Heart left ventricle (tissue), 13 donors: ENCODE data around the gene THOC6.

Experiments used
- POLR2A ChIP-seq, 2 donors: fragments of 450-650 bp; IDR thresholded peaks; one replicate each; pipeline ENCODE4 v1.6.1; 2017; ENCODE audit warnings: antibody characterized with exemption in 2 of 2, mild to moderate bottlenecking in 2 of 2, moderate library complexity in 2 of 2
- TF ChIP-seq, protein P1 (sequence below), 12 donors: fragments of 200-600 bp; sonication (generic) in 4 of 12; IDR thresholded peaks; one replicate each; pipeline versions ENCODE4 v1.5.0 to v1.8.0; 2018 to 2022; ENCODE audit warnings: antibody characterized with exemption in 12 of 12, mild to moderate bottlenecking in 5 of 12
- donor health status: ischemic (EF 13 %, LVEDD 7.1; RV severe dilation, severe dysfunction).
- donor health status: DM: no; HTN: yes; CAD: no.
- donor health status: DM: no; HTN: no; CAD: no.
- donor health status: ischemic (EF 25% LVEDD 6.9; RV normal size, moderate dysfunction).
- donor health status: ischemic (EF 25% LVEDD 5.7; RV mildly dilated, moderate dysfunction).
- donor health status: ischemic (EF 35%, LVEDD 5.7; RV mildly dilated, moderate dysfunction).
- donor health status: nonischemic (EF 11% LVEDD 7.7; RV severe dilation, severe dysfunction).
- donor health status: DM: yes; HTN: yes; CAD: no.
- donor health status: PGD.
- donor health status: ischemic (EF 29% LVEDD 5.4; RV normal size, mild dysfunction).
- donor health status: nonischemic (EF 23%, LVEDD 6.1; RV moderate dilation, normal function).

- TF ChIP-seq, protein P1, sequence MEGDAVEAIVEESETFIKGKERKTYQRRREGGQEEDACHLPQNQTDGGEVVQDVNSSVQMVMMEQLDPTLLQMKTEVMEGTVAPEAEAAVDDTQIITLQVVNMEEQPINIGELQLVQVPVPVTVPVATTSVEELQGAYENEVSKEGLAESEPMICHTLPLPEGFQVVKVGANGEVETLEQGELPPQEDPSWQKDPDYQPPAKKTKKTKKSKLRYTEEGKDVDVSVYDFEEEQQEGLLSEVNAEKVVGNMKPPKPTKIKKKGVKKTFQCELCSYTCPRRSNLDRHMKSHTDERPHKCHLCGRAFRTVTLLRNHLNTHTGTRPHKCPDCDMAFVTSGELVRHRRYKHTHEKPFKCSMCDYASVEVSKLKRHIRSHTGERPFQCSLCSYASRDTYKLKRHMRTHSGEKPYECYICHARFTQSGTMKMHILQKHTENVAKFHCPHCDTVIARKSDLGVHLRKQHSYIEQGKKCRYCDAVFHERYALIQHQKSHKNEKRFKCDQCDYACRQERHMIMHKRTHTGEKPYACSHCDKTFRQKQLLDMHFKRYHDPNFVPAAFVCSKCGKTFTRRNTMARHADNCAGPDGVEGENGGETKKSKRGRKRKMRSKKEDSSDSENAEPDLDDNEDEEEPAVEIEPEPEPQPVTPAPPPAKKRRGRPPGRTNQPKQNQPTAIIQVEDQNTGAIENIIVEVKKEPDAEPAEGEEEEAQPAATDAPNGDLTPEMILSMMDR (IDR thresholded peaks at IDR 0.05): no peak
- TF ChIP-seq POLR2A (IDR thresholded peaks at IDR 0.05): no peak
Observed at GRCh38 chr16:3070608-3071111, 46.8 kb downstream of the THOC6 start.
